Esophagus squamous epithelium (tissue), 4 donors: ENCODE data around the gene OR2H2.

Source experiments
- POLR2A ChIP-seq, 4 donors: fragments of 450-650 bp; IDR thresholded peaks; one replicate each; pipeline ENCODE4 v1.6.1; 2017; ENCODE audit warnings: antibody characterized with exemption in 4 of 4, mild to moderate bottlenecking in 4 of 4, moderate library complexity in 3 of 4
- TF ChIP-seq, protein P1 (sequence below), 6 experiments: fragments of 450-650 bp in 4 of 6; fragments of 200-600 bp in 2 of 6; sonication (generic) in 2 of 6; IDR thresholded peaks; one replicate each; pipeline ENCODE4 v1.5.1; 2016 to 2019; ENCODE audit warnings: antibody characterized with exemption in 6 of 6, mild to moderate bottlenecking in 4 of 6, moderate library complexity in 4 of 6

- no peak for TF ChIP-seq POLR2A (IDR thresholded peaks at IDR 0.05)
- TF ChIP-seq, protein P1, sequence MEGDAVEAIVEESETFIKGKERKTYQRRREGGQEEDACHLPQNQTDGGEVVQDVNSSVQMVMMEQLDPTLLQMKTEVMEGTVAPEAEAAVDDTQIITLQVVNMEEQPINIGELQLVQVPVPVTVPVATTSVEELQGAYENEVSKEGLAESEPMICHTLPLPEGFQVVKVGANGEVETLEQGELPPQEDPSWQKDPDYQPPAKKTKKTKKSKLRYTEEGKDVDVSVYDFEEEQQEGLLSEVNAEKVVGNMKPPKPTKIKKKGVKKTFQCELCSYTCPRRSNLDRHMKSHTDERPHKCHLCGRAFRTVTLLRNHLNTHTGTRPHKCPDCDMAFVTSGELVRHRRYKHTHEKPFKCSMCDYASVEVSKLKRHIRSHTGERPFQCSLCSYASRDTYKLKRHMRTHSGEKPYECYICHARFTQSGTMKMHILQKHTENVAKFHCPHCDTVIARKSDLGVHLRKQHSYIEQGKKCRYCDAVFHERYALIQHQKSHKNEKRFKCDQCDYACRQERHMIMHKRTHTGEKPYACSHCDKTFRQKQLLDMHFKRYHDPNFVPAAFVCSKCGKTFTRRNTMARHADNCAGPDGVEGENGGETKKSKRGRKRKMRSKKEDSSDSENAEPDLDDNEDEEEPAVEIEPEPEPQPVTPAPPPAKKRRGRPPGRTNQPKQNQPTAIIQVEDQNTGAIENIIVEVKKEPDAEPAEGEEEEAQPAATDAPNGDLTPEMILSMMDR (IDR thresholded peaks at IDR 0.05): no peak
Observed at GRCh38 chr6:29559524-29560287, 25.2 kb upstream of the OR2H2 start, which contains the start of gene UBD.
